Hematopoietic multipotent progenitor cell treated with erythropoietin and hydrocortisone succinate and interleukin-3 and kit ligand, for 17 days (in vitro differentiated cells): ENCODE measurements around the gene ACP7.
"Not testable (repeated sequence)": the region's sequence is repeated elsewhere in the genome, so short reads cannot be mapped to it uniquely, and the experiment has no call there.

Experiments used
- DNase-seq: peaks from one replicate; pipeline ENCODE4 v3.0.0-alpha.2; 2015; ENCODE audit warnings: low spot score

Gene ACP7

GRCh38 chr19:39077323-39077722 is 6.8 kb upstream of the ACP7 start:
- no peak for DNase-seq

- no peak for DNase-seq
These were observed 5.5 kb upstream of the ACP7 start for GRCh38 chr19:39078436-39079200.

GRCh38 chr19:39080431-39080830 is 3.7 kb upstream of the ACP7 start:
- DNase-seq = no peak

- DNase-seq = no peak
These were observed 2.0 kb upstream of the ACP7 start for GRCh38 chr19:39082167-39082566.

GRCh38 chr19:39082745-39083598 is 1.2 kb upstream of the ACP7 start:
- DNase-seq = no peak

GRCh38 chr19:39083599-39083982 is 577 bp upstream of the ACP7 start:
- DNase-seq = no peak

GRCh38 chr19:39084732-39085080 is 538 bp downstream of the ACP7 start:
- DNase-seq = no peak

- DNase-seq = no peak
These were observed 1.2 kb downstream of the ACP7 start for GRCh38 chr19:39085392-39085791.

GRCh38 chr19:39086386-39086785 is 2.2 kb downstream of the ACP7 start:
- DNase-seq = no peak

GRCh38 chr19:39087907-39088686 is 3.9 kb downstream of the ACP7 start:
- no peak for DNase-seq

- DNase-seq = not testable (repeated sequence)
These were observed 5.8 kb downstream of the ACP7 start for GRCh38 chr19:39090016-39090415.

GRCh38 chr19:39090881-39091280 is 6.7 kb downstream of the ACP7 start:
- no peak for DNase-seq

GRCh38 chr19:39095799-39096540 is 11.8 kb downstream of the ACP7 start:
- not testable (repeated sequence) for DNase-seq

- DNase-seq = no peak
These were observed 13.1 kb downstream of the ACP7 start for GRCh38 chr19:39097299-39097698.

GRCh38 chr19:39097721-39098120 is 13.6 kb downstream of the ACP7 start:
- DNase-seq = no peak

- no peak for DNase-seq
These were observed 14.4 kb downstream of the ACP7 start for GRCh38 chr19:39098365-39099269.

GRCh38 chr19:39099341-39099740 is 15.2 kb downstream of the ACP7 start:
- DNase-seq = no peak

- no peak for DNase-seq
These were observed 16.5 kb downstream of the ACP7 start for GRCh38 chr19:39100500-39101166.

- no peak for DNase-seq
These were observed 19.0 kb downstream of the ACP7 start for GRCh38 chr19:39103151-39103550.

GRCh38 chr19:39104186-39104596 is 20.0 kb downstream of the ACP7 start:
- no peak for DNase-seq
